GM21526 (cell line): Measurements from ENCODE around the gene LARGE1.

Experiments
- ATAC-seq: cut with Tn5 transposase; IDR thresholded peaks from one replicate; pipeline ENCODE4 v1.9.1; 2021; ENCODE audit warnings: moderate library complexity; ENCODE audit not compliant: unreplicated experiment, low FRiP score

Gene LARGE1

GRCh38 chr22:33639588-33640254 lies 280.6 kb downstream of the LARGE1 start:
- ATAC-seq: no peak

- ATAC-seq: no peak
Observed at GRCh38 chr22:33635766-33636165, 284.5 kb downstream of the LARGE1 start.

GRCh38 chr22:33631777-33632176 lies 288.5 kb downstream of the LARGE1 start:
- ATAC-seq: no peak

GRCh38 chr22:33625959-33626358 lies 294.3 kb downstream of the LARGE1 start:
- no peak for ATAC-seq

- no peak for ATAC-seq
Observed at GRCh38 chr22:33620085-33620484, 300.2 kb downstream of the LARGE1 start.

- ATAC-seq: no peak
Observed at GRCh38 chr22:33606504-33606903, 313.8 kb downstream of the LARGE1 start.

- no peak for ATAC-seq
Observed at GRCh38 chr22:33605666-33606065, 314.6 kb downstream of the LARGE1 start.

GRCh38 chr22:33605221-33605620 lies 315.1 kb downstream of the LARGE1 start:
- no peak for ATAC-seq

- ATAC-seq: no peak
Observed at GRCh38 chr22:33601062-33601461, 319.2 kb downstream of the LARGE1 start.

- no peak for ATAC-seq
Observed at GRCh38 chr22:33600595-33600994, 319.7 kb downstream of the LARGE1 start.

- ATAC-seq: no peak
Observed at GRCh38 chr22:33600113-33600512, 320.2 kb downstream of the LARGE1 start.

- ATAC-seq: no peak
Observed at GRCh38 chr22:33599596-33599995, 320.7 kb downstream of the LARGE1 start.

GRCh38 chr22:33598821-33599220 lies 321.5 kb downstream of the LARGE1 start:
- no peak for ATAC-seq

GRCh38 chr22:33597274-33597985 lies 322.8 kb downstream of the LARGE1 start:
- ATAC-seq: no peak

- ATAC-seq: no peak
Observed at GRCh38 chr22:33593818-33594217, 326.5 kb downstream of the LARGE1 start.

GRCh38 chr22:33591946-33592345 lies 328.3 kb downstream of the LARGE1 start:
- no peak for ATAC-seq

- ATAC-seq: no peak
Observed at GRCh38 chr22:33589297-33589696, 331.0 kb downstream of the LARGE1 start.

GRCh38 chr22:33588860-33589259 lies 331.4 kb downstream of the LARGE1 start:
- ATAC-seq: no peak

GRCh38 chr22:33584152-33584551 lies 336.1 kb downstream of the LARGE1 start:
- ATAC-seq: no peak

- ATAC-seq: no peak
Observed at GRCh38 chr22:33582822-33583400, 337.4 kb downstream of the LARGE1 start.

- ATAC-seq: no peak
Observed at GRCh38 chr22:33580310-33580709, 340.0 kb downstream of the LARGE1 start.
